Measurements from ENCODE around the gene NEURL2.
"Not testable (repeated sequence)": the region's sequence is repeated elsewhere in the genome, so short reads cannot be mapped to it uniquely, and the experiment has no call there.

The NEURL2 gene

GRCh38 chr20:45920462-45921336 lies 29.7 kb upstream of the NEURL2 start:
- DNase-seq (ENCODE audit: low spot score): no peak

- no peak for DNase-seq (ENCODE audit: low spot score)
Measured at GRCh38 chr20:45919542-45920399, 28.8 kb upstream of the NEURL2 start.

- DNase-seq (ENCODE audit: low spot score): no peak
Measured at GRCh38 chr20:45918779-45919537, 27.9 kb upstream of the NEURL2 start.

DNA sequence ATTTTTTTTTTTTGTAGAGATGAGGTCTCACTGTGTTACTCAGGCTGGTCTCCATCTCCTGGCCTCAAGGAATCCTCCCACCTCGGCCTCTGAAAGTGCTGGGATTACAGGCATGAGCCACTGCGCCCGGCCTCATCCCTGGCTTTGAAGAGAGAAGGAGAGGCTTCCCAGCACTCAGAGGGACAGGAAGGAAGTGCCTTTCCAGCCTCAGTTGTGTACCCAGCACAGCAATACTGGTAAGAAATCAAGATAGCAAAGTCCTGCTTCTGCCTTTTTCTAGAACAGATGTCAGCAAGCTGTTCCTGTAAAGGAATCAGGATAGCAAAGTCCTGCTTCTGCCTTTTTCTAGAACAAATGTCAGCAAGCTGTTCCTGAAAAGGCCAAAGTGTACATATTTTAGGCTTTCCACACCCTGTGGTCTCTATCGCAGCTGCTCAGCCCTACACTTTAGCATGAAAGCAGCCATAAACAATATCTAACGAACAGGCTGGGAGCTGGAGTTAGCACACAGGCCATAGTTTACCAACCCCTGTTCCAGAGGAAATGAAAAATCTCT lies 27.3 kb upstream of the NEURL2 start:
- no peak for DNase-seq (ENCODE audit: low spot score)

DNA sequence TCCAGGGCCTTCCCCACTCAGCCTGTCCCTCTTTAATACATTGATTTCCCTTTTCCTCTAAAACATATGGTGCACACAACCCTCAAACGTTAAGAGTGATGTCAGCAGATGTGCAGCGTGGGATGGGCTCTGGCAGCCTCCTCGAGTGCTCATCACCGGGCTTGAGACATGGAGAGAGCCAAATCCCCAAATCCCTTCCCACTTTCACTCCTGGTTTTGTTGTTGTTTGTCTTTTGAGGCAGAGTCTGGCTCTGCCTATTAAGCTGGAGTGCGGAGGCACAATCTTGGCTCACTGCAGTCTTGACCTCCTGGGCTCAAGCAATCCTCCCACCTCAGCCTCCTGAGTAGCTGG lies 26.8 kb upstream of the NEURL2 start:
- no peak for DNase-seq (ENCODE audit: low spot score)

- no peak for DNase-seq (ENCODE audit: low spot score)
Measured at GRCh38 chr20:45913116-45913515, 22.1 kb upstream of the NEURL2 start.

DNA sequence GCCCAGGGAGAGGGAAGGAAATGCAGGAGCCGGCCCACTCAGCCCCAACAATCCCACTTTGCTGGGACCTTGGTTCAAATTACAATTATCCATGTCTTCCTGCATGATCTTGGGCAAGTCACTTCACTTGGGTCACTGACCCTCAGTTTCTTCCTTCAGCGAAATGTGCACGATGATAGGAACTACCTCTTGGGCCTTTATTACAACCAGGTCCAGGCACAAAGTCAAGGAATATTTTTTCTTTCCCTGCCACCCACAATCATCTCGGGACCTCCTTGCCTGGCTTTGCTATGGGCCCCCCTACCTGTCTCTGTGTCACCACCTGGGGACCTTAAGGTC lies 21.3 kb upstream of the NEURL2 start:
- no peak for DNase-seq (ENCODE audit: low spot score)

DNA sequence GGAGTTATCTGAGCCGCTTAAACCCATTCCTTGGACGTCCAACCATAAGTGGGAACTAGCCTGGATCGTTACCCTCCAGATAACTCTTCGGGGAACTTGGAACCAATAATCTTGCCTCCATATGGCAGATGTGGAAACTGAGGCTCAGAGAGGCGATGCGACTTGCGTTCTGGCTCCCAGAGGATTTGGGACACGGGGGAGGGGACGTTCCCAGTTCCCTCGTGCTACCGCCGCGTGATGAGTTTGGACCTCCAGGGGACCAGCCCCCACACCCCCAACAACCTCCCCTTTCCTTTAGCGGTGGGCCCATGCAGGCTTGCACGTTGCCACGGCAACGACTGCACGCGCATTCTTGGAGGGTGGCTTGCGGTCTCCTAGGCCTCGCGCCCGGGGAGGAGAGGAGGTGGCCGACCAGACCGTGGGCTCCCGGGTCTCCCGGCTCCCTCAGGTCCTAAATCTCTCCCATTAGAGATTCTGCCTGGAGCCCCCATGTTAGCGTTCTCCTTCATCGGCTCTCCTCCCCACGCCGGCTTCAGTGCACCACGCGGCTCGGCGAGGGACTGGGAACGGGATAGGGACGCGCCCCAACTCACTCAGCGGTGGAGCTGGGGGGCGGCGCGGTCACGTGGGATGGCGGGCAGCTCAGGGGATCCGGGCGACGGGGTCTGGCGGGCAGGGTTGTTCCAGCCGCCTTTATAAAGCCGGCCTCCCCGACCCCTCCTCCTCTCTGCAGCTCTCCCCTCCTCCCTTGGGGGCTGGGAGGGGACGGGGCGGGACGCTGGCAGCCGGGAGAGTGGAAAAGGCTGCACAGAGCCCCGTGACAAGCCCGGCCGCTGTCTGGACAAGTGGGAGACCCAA lies 20.7 kb upstream of the NEURL2 start, which contains the start of gene PLTP:
Gene PLTP (minus strand): TSS at position 670 of the 858 bp plus-strand sequence. CDS start 703 bp downstream, outside the sequence.
- no peak for DNase-seq (ENCODE audit: low spot score)

- DNase-seq (ENCODE audit: low spot score): peak; percentile 93
Measured at GRCh38 chr20:45910670-45911485, 19.9 kb upstream of the NEURL2 start.

DNA sequence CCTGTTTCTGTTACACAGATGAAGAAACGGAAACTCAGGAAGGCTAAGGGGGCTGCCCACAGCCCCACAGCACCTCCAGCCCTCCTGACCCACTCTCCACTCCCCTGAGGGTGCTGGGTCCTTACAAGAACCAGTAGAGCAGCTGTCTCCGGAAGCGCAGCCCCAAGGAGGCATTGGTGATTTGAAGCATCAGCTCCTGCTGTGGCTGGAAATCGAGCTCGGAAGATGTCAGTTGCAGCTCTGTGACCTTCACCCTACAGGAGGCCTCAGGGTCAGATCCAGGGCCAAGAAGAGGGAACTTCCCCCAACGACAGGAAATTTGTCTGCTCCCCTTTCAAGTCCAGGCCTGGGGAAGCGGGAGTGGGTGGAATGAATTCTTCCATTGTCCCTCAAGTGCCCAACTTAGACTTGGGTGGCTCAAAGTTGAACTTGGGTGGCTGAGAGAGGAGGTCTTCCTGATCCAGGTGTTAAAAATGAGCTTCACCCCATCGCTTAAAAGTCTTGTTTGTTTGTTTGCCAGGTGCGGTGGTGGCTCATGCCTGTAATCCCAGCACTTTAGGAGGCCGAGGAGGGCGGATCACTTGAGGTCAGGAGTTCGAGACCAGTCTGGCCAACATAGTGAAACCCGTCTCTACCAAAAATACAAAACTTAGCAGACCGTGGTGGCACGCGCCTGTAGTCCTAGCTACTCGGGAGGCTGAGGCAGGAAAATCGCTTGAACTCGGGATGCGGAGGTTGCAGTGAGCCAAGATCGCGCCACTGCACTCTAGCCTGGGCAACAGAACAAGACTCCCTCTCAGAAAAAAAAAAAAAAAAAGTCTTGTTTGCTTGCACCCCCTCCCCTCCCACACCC lies 19.0 kb upstream of the NEURL2 start:
- DNase-seq (ENCODE audit: low spot score): no peak

DNA sequence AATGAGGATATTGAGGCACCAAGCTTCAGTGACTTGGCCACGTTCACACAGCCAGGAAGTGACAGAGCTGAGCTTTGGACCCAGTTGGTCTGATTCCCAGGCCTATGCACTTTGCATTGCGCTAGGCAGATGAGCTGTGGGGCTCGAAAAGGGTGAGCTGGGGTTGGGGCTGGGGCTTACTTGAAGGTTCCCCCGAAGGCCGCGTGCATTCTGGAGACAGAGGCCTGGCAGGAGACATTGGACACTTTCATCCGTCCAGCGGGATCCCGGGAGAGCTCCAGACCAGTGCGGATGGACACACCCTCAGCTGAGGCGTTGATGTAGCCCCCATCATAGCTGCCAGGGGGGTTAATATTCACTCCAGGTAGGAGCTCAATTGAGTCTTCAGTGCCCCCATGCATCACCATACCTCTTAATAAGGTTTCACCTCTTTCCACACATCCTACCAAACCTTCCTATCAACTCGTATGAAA lies 18.4 kb upstream of the NEURL2 start:
- no peak for DNase-seq (ENCODE audit: low spot score)

DNA sequence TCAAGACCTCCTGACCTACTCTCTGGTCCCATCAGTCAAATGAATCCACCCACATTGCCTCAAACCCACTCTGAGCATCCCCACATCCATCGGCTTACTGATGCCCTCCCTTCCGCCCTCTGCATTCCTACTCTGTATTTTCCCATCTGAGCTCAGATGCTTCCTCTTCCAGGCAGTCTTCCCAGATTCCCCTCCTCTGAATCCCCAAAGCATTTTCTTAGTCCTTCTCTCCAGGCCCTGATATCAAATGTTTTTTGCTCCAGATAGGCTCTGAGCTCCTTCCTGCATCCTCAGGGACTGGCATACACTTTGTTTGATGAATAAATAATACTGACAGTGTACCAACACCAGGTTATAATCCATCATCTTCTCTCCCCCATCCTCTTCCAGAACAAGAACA lies 17.1 kb upstream of the NEURL2 start:
- DNase-seq (ENCODE audit: low spot score): no peak

- no peak for DNase-seq (ENCODE audit: low spot score)
Measured at GRCh38 chr20:45907219-45907948, 16.4 kb upstream of the NEURL2 start.

DNA sequence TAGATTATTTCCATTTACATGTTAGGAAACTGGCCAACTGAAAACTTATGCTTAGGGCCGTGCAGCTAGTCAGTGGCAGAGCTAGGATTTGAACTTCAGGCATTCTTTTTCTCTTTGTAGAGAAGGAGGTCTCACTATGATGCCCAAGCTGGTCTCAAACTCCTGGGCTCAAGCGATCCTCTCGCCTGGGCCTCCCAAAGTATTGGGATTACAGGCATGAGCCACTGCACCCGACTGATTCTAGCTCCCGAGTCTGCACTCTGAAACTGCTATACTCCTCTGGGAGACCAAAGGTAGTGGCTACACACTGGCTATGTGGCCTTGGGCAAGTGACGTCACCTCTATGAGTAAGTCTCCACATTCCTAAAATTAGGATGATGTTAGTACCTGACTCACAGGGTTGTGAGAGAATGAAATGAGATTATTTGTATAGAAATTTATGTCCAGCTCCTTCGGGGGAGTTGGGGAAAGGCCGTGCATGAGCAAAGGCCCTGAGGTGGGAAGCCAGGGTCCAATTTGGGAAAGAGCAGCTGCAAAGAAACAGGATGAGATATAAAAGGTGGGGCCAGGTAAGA lies 14.6 kb upstream of the NEURL2 start:
- DNase-seq (ENCODE audit: low spot score): no peak

DNA sequence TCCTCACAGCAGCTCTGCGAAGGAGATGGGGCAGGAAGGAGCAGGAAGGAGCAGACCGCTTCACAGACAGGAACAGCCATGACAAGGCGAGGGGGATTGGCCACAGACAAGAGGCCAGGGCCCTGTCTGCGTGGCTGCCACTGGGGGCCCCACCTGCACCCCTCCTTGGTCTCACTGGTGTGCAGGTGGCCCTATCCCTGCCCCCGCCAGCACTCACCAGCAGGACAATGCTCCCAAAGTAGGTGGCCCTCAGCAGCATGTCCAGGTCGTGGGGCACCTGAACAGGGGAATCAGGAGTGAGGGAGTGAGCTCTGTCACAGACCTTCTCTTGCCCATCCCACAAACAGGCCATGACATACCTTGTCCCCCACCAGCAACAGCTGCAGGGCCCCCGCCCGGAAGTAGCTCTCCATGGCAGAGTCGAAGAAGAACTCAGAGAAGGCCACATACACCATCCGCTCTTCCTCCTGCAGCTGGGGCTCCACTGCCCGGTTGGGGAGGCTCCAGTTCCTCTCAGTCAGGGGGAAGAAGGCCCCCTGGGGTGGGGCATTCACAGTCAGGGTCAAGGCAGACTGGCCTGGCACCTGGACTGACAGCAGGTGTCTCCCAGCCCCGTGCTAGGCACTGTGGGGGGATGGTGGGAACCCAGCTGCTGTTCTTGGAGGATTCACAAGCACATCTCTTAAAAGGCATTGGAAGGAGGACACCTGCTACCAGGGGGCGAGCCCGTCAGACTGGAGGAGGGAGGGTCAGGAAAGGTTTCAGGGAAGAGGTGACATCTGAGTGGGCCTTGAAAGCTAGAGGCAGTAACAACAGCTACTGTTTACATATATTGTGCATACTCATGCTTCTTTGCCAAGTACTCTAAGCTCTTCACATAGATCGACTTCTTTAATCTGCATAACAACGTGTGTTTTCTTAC lies 13.8 kb upstream of the NEURL2 start:
- no peak for DNase-seq (ENCODE audit: low spot score)

GRCh38 chr20:45902199-45902701 lies 11.2 kb upstream of the NEURL2 start:
- no peak for DNase-seq (ENCODE audit: low spot score)

DNA sequence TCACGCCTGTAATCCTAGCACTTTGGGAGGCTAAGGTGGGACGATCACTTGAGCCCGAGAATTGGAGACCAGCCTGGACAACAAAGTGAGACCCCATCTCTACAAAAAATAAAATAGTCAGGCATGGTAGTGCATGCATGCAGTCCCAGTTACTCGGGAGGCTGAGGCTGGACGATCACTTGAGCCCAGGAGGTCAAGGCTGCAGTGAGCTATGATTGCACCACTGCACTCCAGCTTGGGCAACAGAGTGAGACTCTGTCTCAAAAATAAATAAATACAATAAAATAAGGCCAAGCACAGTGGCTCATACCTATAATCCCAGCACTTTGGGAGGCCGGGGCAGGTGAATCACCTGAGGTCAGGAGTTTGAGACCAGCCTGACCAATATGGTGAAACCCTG lies 10.3 kb upstream of the NEURL2 start:
- not testable (repeated sequence) for DNase-seq (ENCODE audit: low spot score)

Measured in CD4-positive, alpha-beta T cell treated with Interleukin-2 at 100 ng/mL for 4 hours (primary cell).